Measurements from ENCODE around the gene CSTPP1.
"Not testable (repeated sequence)": the region's sequence is repeated elsewhere in the genome, so short reads cannot be mapped to it uniquely, and the experiment has no call there.

CSTPP1 gene

GRCh38 chr11:46961041-46961440, 24.5 kb downstream of the CSTPP1 start:
- DNase-seq, result no peak

GRCh38 chr11:46961886-46962285, 25.3 kb downstream of the CSTPP1 start:
- DNase-seq, result not testable (repeated sequence)

GRCh38 chr11:46963844-46964243, 27.3 kb downstream of the CSTPP1 start:
- DNase-seq, result no peak

GRCh38 chr11:46966773-46967172, 30.2 kb downstream of the CSTPP1 start:
- no peak for DNase-seq

GRCh38 chr11:46967962-46968361, 31.4 kb downstream of the CSTPP1 start:
- no peak for DNase-seq

- DNase-seq, result no peak
Measured at GRCh38 chr11:46969379-46969778, 32.8 kb downstream of the CSTPP1 start.

- DNase-seq, result no peak
Measured at GRCh38 chr11:46970913-46971625, 34.5 kb downstream of the CSTPP1 start.

GRCh38 chr11:46972343-46972742, 35.8 kb downstream of the CSTPP1 start:
- no peak for DNase-seq

- no peak for DNase-seq
Measured at GRCh38 chr11:46972821-46973220, 36.3 kb downstream of the CSTPP1 start.

- no peak for DNase-seq
Measured at GRCh38 chr11:46976182-46976854, 39.8 kb downstream of the CSTPP1 start.

GRCh38 chr11:46977038-46977813, 40.7 kb downstream of the CSTPP1 start:
- no peak for DNase-seq

GRCh38 chr11:46978005-46978491, 41.5 kb downstream of the CSTPP1 start:
- DNase-seq, result no peak

- no peak for DNase-seq
Measured at GRCh38 chr11:46979358-46979757, 42.8 kb downstream of the CSTPP1 start.

GRCh38 chr11:46981436-46981835, 44.9 kb downstream of the CSTPP1 start:
- no peak for DNase-seq

- DNase-seq, result no peak
Measured at GRCh38 chr11:46982797-46983452, 46.4 kb downstream of the CSTPP1 start.

- DNase-seq, result no peak
Measured at GRCh38 chr11:46983598-46983997, 47.0 kb downstream of the CSTPP1 start.

GRCh38 chr11:46984548-46984947, 48.0 kb downstream of the CSTPP1 start:
- DNase-seq, result no peak

GRCh38 chr11:46984987-46985386, 48.4 kb downstream of the CSTPP1 start:
- DNase-seq, result no peak

GRCh38 chr11:46987183-46987582, 50.6 kb downstream of the CSTPP1 start:
- no peak for DNase-seq

- not testable (repeated sequence) for DNase-seq
Measured at GRCh38 chr11:46989810-46990487, 53.4 kb downstream of the CSTPP1 start.

GRCh38 chr11:46991391-46991790, 54.8 kb downstream of the CSTPP1 start:
- DNase-seq, result no peak

- not testable (repeated sequence) for DNase-seq
Measured at GRCh38 chr11:46992386-46992785, 55.8 kb downstream of the CSTPP1 start.

All from activated naive CD4-positive, alpha-beta T cell (primary cell).